Measurements from ENCODE around the gene BDKRB2.

BDKRB2 gene

DNA sequence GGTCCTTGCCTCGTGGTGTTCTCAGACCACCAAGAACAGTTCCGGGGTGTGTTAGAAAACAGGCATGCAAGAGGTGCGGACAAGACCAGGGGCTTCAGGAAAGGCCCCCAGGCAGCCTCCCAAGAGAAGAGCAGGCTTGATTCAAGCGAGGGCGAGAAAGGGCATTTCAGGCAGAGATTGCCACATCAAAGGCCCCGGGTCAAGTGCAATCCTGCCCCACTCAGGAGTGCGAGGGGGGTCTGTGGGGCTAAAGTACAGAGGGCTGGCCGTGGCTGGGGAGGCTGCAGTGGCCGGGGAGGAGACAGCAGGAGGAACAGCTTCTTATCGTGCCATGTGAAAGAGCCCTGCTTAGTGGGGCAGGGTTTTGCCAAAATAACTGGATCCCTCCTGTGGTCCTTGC, 2.7 kb upstream of the BDKRB2 start:
- DNase-seq, result no peak

DNA sequence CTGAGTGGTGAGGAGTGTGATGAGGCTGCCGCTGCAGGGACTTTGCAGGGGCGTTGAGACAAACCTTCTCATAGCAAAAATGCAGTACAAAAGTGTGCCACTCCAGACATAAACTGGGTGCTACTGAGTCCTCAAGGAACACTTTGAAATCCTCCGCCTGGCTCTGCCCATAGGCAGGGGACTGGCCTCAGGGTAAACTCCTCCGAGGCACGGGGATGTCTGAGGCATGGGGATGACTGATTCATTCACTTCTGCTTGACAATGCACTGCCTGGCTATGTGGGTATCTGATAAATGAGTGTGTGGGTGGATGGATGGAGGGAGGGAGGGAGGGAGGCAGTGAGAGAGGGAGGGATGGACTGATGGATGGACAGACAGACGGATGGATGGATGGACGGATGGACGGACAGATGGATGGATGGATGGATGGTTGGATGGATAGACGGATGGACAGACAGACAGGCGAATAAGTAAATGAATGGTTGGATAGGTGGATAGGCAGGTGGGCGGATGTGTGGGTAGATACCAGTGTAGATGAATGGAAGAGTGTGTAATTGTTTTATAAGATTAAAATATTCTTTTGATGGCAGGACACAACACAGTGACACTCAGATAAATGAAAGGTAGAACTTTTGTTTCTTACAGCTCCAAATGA, 2.1 kb upstream of the BDKRB2 start:
- no peak for DNase-seq

DNA sequence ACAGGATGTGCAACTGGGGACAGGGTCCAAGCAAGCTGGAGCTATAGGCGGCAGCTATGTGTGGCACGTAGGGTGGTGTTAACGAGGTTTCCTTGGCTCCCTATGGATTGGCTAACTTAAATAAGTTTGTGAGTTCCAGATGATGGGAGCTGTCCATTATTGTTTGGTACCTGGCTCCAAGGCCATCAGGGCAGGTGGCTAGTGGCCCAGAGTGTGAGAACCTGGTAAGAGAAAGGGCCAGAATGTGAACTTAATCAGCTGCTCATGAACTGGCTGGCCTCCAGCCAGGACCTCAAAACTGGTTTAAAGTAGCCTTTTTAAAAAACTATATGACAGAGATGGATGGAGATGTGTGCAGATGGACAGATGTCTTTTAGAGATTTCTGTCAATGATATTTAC, 1.5 kb upstream of the BDKRB2 start:
- no peak for DNase-seq

DNA sequence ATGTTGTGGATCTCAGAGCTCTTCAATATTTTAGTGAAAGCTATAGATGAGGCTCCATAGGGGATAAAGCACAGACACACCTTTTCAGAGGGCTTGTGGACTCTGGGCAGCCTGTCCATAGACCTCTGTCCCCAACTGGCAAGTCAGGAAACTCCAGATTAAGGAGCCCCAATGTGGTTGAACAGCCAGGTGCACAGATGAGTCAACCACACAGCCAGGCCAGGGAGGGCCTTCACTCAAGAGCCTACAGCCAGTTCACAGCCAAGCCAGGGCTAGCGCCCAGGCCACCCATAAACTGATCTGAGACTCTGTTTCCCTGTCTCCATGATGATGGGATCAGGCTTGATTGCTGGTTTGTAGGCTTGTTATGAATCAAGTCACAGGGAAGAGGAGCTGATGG, 1.0 kb upstream of the BDKRB2 start:
- no peak for DNase-seq

DNA sequence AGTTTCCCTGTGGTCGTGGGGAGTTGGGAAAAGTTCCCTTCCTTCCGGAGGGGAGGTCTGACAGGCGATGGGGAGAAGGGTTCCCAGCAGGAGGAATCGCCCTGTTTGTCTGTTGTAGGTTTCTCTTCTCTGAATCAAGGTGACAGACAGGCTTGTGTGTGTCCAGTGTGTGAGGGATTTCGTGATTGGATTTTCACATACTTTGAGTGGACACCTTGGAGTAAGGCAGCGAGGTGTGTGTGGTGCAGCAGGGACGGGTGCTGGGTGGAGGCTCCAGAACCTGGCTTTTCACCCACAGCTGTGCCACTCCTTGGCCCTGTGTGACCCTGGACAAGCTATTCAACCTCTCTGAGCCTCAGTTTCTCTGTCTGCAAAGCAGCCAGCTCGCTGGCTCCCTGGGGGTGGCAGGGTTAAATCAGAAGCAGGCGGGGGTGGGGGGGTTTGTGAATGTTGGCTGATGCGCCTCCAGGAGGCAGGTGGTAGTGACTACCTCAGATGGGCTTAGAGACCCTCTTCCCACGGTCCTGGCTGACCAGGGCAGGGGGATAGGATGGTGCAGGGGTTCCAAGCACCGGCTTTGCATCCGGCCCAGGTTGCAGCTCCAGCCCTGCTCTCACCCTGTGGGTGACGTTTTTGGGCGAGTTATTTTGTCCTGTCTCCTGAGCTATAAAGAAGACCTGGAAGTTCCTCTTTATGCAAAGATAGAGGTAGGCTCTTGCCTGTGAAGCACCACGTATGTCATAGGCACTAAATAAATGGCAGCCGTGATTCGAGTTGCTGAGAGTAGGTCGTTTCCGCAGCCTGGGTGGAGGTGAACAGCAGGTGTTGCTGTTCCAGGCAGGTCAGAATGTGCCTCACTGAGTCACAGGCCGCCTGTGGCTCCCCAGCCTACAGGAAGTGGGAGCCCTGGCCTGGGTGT, 679 bp downstream of the BDKRB2 start:
- no peak for DNase-seq

DNA sequence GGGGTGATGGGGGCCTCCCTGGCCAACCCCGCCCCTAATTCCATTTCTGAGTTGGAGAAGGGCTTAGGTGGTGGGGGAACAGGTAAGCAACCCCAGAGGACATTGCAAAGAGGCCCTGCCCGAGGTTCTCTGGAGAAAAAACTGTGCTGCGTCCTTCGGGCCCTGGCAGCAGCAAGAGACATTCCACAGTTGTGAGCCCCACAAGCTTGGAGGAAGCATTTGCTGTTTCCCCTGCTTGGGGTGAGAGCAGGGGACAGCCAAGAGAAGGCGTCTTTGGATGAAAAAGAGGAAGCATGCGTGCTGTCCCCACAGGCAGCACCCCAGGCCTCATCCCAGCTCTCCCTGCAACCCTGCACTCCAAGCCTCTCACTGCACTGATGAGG, 1.3 kb downstream of the BDKRB2 start:
- no peak for DNase-seq

DNA sequence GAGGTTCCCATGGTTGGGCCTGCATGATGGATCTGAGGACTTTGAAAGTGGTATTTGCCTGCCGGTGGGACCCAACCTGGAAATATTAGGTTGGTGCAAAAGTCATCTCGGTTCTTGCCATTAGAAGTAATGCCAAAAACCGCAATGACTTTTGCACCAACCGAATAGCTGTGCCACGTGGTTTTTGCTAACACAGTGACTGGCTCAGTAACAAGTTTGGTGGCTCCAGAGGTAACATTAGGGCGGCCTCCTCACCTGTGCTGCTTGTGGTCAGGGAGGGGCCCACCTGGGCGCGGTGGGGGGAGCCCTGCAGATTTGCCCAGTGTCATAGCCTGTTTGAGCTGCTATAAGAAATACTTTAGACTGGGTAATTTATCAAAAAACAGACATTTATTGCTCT, 1.8 kb downstream of the BDKRB2 start:
- no peak for DNase-seq

DNA sequence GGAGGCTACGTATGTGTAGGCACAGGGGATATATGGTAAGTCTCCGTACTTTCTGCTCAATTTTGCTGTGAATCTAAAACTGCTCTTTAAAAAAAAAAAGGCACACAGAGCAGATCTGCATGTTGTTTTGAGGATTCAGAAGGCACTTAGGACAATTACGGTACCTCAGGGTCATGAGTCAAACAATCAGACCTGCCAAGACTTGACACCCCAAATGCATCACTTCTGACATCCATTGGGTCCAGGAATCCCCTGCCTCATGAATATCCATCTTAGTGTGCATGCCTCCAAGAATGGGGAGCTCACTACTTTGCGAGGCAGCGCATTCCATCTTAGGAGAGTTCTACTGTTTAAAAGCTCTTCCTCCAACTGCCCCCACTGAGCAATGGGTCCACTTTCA, 3.0 kb downstream of the BDKRB2 start:
- DNase-seq, result no peak

DNA sequence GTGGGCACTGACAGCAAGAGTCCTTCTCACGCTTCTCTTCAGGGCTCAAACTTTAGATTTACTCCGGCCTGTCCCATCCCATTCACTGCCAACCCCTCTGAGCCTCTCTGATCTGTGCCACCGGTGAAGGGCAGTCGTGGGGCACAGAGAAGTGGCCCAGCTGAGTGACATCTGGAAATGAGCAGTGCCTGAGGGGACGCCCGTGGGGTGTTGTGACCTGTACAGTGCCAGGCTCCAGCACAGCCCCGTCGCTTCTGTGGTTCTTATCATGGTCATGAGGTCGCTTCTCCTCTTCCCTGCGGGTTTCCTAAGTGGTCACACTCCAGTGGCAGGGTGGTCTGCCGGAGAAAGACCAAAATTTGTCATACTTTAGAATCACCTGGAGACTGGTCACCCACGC, 4.1 kb downstream of the BDKRB2 start:
- no peak for DNase-seq

DNA sequence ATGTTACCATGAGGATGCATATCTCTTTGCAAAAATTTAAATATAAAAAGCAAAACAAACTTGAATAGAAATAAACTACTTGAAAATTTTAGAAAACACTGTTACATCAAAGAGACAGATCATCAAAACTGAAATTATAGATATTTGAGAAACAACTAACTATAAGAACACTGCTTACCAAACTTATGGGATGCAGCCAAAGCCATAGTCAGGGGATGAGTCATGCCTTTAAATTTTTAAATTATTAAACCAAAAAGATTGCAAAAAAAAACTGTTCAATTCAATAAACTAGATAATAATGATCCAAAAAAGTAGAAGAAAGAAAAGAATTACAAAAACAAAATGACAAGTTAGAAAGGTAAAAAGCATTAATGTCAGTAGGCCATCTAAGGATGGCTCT, 7.5 kb downstream of the BDKRB2 start:
- no peak for DNase-seq

DNA sequence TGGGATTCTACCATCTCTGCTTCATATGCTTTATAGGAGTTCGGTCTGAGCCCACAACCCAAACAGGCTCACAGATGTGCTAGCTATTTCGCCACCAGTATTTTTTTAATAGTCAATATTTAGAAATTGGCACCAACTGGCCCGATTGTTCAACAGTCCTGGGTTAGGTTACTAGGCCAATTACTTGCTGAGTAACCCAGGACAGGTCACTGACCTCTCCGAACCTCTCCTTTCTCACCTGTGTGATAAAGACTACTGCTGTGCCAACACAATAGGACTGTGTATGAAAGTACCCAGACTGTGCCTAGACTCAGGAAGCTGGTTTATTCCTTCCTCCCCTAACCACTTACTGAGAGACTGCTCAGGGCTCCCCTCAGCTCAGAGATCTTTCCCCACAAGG, 8.3 kb downstream of the BDKRB2 start:
- no peak for DNase-seq

DNA sequence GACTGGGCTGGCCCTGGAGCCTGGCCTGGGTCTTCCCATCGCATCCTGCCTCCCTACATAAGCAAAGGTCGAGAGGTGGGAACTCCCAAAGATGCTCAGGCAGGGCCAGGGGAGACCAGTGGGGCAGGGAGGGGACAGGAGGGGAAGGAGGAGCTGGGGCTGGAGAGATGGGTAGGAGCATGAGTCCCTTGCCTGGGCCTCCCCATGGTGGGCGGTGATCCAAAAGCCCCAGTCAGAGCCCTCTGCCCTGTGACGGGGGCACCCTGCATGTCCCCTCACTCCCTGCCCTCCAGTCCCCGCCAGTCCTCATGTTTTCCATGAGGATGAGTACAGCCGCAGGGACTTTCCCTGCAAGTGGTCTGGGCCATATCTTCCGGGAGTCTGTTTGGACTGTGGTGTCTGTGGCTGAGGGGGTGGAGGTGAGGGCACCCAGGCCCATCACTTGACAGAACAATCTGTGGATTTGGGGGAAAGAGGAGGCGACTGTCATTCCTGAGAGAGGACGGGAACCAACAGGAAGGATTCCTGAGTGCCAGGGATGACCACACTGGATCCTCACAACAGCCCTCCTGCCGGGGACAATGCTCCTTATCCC, 9.3 kb downstream of the BDKRB2 start:
- no peak for DNase-seq

DNA sequence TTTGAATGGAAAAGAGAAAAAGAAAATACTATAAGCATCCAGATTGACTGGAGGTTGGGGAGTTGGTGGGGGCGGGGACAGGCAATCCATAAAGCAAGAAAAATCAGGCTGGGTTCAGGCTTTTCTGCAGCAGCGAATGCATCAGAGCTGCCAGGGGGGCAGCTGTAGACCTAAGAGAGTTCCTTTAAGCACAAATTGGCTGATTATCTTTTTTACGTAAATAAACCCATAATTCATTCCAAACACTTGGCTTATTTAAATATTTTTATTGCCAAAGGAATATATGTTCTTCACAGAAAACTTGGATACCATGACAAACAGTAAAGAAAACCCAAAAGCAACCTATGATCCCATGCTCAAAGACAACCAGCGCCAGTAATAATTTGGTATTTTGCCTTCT, 10.2 kb downstream of the BDKRB2 start:
- no peak for DNase-seq

DNA sequence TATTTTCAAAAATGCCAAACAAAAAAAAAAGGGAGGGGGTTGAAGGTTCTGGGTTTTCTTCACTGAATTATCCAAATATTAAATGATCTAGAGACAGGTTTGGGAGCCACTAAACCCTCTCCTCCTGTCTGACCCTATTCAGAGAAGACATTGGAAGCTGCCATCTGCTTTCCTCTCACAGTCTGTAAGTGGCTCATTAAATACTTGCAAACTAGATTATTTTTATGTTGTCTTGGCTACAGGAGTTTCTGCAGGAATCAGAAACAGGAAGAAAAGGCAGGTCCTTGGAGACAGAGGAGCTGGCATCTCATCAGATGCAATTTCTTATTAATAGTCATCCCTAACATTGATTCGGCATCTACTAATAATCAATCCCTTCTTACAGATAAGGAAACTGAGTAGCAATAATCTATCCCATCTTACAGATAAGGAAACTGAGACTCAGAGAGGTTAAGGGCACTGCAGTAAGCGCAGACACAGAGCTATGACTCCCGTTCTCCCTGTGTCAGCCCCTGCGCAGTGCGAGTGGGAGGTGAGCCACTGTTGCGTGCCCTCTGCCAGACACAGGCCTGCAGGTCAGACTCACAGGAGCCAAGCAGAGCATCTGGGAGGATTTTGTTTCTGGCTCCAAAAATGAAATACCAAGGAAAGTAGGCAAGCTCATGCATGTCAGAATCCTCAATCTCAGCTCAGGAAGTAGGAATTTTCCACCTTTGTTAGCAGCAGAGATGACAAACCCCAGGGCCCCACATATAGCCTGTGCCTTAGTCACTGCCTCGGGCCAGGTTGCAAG, 11.0 kb downstream of the BDKRB2 start:
- DNase-seq, result no peak

DNA sequence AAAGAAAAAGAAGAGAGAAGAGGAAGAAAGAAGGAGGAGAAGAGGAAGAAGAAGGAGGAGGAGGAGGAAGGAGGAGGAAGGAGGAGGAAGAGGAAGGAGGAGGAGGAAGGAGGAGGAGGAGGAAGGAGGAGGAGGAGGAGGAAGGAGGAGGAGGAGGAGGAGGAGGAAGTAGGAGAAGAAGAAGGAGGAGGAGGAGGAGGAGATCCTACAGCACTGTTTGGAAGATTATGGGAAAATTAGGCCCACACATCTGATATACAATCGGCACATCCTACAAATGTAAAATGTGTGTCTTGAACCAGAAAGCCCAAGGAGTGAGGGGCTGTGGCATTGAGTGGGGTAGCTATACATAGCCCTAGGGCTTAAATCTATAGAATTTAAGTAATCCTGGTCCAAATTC, 12.0 kb downstream of the BDKRB2 start:
- DNase-seq, result no peak

DNA sequence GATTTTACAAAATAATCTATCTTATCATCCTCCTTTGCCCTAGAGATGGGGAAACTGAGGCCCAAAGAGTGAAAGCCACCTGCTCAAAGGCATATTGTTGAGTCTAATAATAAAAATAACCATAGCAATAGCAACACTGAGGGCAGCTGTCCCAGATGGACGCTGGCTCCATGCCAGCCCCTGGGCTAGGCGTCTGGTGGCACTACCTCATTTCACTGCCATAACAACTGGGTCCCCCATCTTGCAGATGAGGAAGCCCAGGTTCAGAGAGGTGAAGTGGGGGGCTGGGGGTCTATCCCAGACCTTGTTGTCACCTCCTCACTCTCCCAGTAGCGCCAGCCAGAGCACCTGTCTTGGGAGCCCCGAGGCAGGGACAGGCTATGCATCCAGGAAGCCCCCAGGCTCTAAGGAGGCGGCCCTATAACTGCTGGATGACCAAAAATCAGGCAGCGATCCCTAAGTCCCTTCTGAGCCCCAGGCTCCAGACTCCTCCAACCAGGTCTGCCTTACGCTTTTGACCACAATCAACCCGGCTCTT, 12.8 kb downstream of the BDKRB2 start:
- no peak for DNase-seq

DNA sequence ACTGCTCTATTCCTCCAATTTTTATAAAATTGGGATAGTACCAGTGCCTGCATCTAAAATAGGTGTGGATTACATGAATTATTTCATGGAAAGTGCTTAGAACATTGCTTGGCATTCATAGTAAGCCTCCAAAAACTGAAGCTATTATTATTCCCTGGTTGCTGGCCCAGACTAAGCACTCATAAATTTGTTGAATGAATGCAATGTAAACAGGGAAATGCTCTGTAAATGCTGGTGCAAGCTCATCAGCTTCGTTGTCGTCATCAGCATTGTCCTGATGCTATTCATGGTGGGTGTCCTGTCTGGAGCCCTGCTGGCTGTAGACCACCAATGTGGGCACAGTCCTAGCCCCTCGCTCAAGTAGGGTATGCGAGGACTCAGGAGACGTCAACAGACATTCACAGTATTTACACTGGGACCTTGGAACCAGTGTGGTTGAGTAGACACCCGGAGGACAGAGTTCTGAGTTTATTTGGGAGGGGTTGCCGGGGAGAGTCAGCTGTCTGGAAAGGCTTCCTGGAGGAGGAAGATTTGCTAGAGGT, 16.5 kb downstream of the BDKRB2 start:
- no peak for DNase-seq

DNA sequence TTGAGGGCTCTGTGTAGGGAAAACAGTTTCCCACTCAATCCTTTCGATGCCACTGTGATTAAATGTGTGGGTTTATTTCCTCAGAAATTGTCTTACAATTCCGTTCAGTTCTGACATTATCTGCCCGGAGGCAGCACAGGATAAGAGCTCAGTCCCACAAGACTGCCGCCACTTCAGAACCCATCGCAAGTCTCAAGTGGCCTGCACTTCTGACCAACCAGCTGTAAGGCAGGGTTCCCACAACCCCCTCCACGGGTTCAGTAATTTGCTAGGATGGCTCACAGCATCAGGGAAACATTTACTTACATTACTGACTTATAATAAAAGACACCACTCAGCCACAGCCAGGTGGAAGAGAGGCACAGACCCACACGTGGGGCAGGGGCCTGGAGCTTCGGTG, 17.2 kb downstream of the BDKRB2 start:
- no peak for DNase-seq

DNA sequence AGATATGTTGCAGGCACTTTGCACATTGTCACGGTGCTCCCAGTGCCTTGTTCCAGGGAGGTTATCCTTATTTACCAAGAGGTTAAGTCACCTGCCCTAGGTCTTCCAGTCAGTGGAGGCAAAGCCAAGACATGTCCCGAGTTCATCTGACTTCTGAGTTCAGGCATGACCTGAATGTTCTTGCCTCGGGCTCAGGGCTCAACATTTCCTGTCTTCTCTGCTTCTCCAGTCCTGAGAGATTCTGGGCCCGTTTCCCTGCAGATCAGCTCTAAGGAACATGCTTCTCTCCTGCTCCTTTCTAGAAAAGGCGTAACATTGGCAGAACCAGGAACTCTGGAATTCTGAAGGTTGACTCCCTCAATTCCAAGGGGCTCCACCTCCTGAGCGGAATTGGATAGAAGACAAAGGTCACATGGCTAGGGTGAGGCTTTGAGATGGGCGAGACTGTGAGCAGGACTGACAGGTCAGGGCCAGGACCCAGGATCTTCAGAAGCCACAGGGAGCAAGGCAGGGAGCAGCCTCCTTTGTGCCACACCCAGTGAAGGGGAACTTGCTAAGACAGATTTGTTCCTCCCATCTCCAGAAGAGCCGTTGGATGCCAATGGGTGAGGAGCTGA, 19.9 kb downstream of the BDKRB2 start:
- no peak for DNase-seq

DNA sequence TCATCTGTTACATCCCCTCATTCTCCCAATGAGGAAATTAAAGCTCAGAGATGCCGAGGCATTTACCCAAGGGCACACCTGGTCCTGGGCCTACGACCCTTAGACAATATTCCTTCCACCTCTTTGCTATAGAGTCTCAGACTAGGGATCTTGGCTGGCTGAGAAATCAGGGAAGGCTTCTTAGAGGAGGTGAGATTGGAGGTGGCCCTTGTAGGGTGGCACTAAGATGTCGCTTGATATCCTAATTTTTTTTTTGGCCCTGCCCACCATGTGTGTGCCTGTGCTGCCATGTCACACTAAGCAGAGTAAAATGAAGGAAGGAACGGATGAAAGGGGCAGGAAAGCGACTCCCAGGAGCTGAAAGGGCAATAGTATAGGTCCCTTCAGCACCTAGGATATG, 20.6 kb downstream of the BDKRB2 start:
- DNase-seq, result no peak

DNA sequence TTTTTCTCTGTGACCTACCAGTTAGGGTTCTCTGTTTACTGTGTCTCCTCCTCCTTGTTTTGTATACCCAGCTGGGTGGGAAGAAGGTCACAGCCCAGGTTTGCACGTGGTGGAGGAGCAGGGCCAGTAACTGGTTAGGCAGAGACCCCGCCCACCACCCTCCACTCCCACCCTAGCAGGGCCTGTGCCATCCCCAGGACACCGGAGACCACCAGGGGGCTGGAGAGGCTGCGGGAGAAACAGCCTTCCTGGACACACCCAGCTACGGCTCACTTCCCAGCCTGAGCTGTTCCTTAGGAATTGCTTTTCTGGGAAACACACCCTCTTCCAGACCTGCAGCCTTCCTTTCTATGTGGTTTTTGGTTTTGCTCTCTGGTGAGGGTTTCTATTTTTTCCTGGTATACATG, 21.1 kb downstream of the BDKRB2 start:
- no peak for DNase-seq

DNA sequence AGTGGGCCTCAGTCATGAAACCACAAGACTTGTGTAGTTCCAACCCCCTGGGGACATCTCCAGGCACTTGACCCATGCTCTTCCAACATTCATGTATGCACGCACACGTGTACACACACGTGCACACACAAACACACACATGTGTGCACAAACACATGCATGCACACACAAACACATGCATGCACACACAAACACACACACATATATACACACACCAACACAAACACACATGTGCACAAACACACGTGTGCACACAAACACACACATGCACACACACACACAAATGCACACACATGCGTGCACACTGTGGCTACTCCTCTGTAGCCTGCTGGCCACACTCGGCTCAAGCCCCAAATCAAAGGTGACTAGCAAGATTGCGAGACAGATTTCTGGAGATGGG, 22.8 kb downstream of the BDKRB2 start:
- no peak for DNase-seq

All from stimulated activated CD4-positive, alpha-beta T cell treated with anti-CD3 and anti-CD28 coated beads, Interleukin-12 subunit alpha, Interleukin-12 subunit beta, amount 100 ng/mL, for 4 hours (primary cell).